SK-N-SH (cell line): ENCODE measurements around the gene GLB1L3. TPM values are rescaled to one million over a fixed set of nuclear protein-coding genes. Genes with fewer than 3 reads are reported as not detected.

Source experiments
- CTCF ChIA-PET: fragments of 300-600, 350-600 bp; formaldehyde crosslinking; extraction: SDS; loops from one replicate; lab custom pipeline; 2021; lab: Yijun Ruan, JAX
- POLR2A ChIA-PET: fragments of 350-600 bp; sonication (Branson Sonifier 250); formaldehyde crosslinking; extraction: SDS; loops from one replicate; lab custom pipeline; 2020; ENCODE audit warnings: antibody characterized with exemption, inconsistent platforms; lab: Yijun Ruan, JAX
- DNase-seq: peaks from one replicate; pipeline ENCODE4 v3.0.0; 2012
- H2AFZ ChIP-seq: fragments of 200-600 bp; sonication (generic); 2 replicates; pipeline ENCODE4 v1.8.1; 2016; ENCODE audit warnings: antibody characterized with exemption, mild to moderate bottlenecking, low read depth
- H3F3A ChIP-seq: fragments of 200-600 bp; sonication (generic); replicated peaks from 2 replicates; pipeline ENCODE3; 2016; ENCODE audit warnings: antibody characterized with exemption, mild to moderate bottlenecking; ENCODE audit not compliant: insufficient read depth
- H3K27ac ChIP-seq, 2 experiments: fragments of 200-500 bp in 1 of 2; fragments of 200-600 bp in 1 of 2; sonication (Bioruptor generic) in 1 of 2; sonication (generic), shearing (Covaris generic) in 1 of 2; 2 replicates each; pipeline versions ENCODE4 v1.5.1 to v1.6.1; 2014 to 2016; ENCODE audit warnings: low read depth in 2 of 2, inconsistent platforms in 1 of 2, low read length in 1 of 2, mild to moderate bottlenecking in 1 of 2, mixed read lengths in 1 of 2
- H3K27me3 ChIP-seq: fragments of 200-600 bp; sonication (generic), shearing (Covaris generic); 2 replicates; pipeline ENCODE4 v1.6.1; 2016; ENCODE audit warnings: mixed run types; ENCODE audit not compliant: insufficient read depth
- H3K36me3 ChIP-seq, 2 experiments: fragments of 200-500 bp in 1 of 2; fragments of 200-600 bp in 1 of 2; sonication (Bioruptor generic) in 1 of 2; sonication (generic) in 1 of 2; replicated peaks in 1 of 2; 2 replicates each; pipeline versions ENCODE3 to v1.5.1; 2014 to 2016; ENCODE audit warnings: low read length in 1 of 2, mild to moderate bottlenecking in 1 of 2; ENCODE audit not compliant: insufficient read depth in 2 of 2, control insufficient read depth in 1 of 2
- H3K4me1 ChIP-seq, 2 experiments: fragments of 200-500 bp in 1 of 2; fragments of 200-600 bp in 1 of 2; sonication (Bioruptor generic) in 1 of 2; sonication (generic), shearing (Covaris generic) in 1 of 2; 2 replicates each; pipeline versions ENCODE4 v1.5.1 to v1.6.1; 2014 to 2016; ENCODE audit warnings: low read depth in 1 of 2, low read length in 1 of 2, mixed run types in 1 of 2; ENCODE audit not compliant: insufficient read depth in 2 of 2, control insufficient read depth in 1 of 2
- H3K4me2 ChIP-seq: fragments of 200-600 bp; sonication (generic), shearing (Covaris generic); 2 replicates; pipeline ENCODE4 v1.6.1; 2017; ENCODE audit warnings: mixed run types
- H3K4me3 ChIP-seq, 2 experiments: fragments of 200-500 bp in 1 of 2; fragments of 200-600 bp in 1 of 2; sonication (Bioruptor generic) in 1 of 2; sonication (generic), shearing (Covaris generic) in 1 of 2; 2 replicates each; pipeline versions ENCODE4 v1.5.1 to v1.8.1; 2014 to 2016; ENCODE audit warnings: low read depth in 2 of 2, inconsistent platforms in 1 of 2, low read length in 1 of 2, mild to moderate bottlenecking in 1 of 2, mixed read lengths in 1 of 2, moderate library complexity in 1 of 2
- H3K79me2 ChIP-seq: fragments of 200-600 bp; sonication (generic); 2 replicates; pipeline ENCODE4 v1.8.1; 2017; ENCODE audit warnings: mild to moderate bottlenecking; ENCODE audit not compliant: insufficient read depth
- H3K9ac ChIP-seq: fragments of 200-600 bp; sonication (generic); 2 replicates; pipeline ENCODE4 v1.6.1; 2017; ENCODE audit warnings: mixed run types
- H3K9me2 ChIP-seq: fragments of 200-600 bp; sonication (generic); 2 replicates; pipeline ENCODE4 v1.6.1; 2017; ENCODE audit warnings: mixed run types
- H3K9me3 ChIP-seq: fragments of 200-600 bp; sonication (generic); 2 replicates; pipeline ENCODE4 v1.6.1; 2017; ENCODE audit warnings: mixed run types, mild to moderate bottlenecking, moderate library complexity
- H4K20me1 ChIP-seq: fragments of 200-600 bp; sonication (generic); 2 replicates; pipeline ENCODE4 v1.6.1; 2017; ENCODE audit warnings: mild to moderate bottlenecking, mixed run types; ENCODE audit not compliant: insufficient read depth
- ELF1 ChIP-seq: IDR thresholded peaks from 2 replicates; pipeline ENCODE4 v1.4.0; 2012
- EZH2phosphoT487 ChIP-seq: fragments of 200-600 bp; sonication (generic); IDR thresholded peaks from 2 replicates; pipeline ENCODE4 v1.6.1; 2017; ENCODE audit warnings: low read depth, mixed run types, mild to moderate bottlenecking, antibody characterized with exemption, moderate library complexity, borderline replicate concordance
- FOSL2 ChIP-seq: IDR thresholded peaks from 2 replicates; pipeline ENCODE4 v1.4.0; 2012; ENCODE audit warnings: low read depth, mild to moderate bottlenecking, moderate library complexity, borderline replicate concordance
- FOXJ3 ChIP-seq: sonication (generic); formaldehyde crosslinking; IDR thresholded peaks from 2 replicates; pipeline ENCODE4 v1.5.1; 2020; ENCODE audit warnings: mild to moderate bottlenecking, missing genetic modification reagents
- JUND ChIP-seq: IDR thresholded peaks from 2 replicates; pipeline ENCODE4 v1.4.0; 2012
- PBX3 ChIP-seq: IDR thresholded peaks from 2 replicates; pipeline ENCODE4; 2012
- POLR2AphosphoS5 ChIP-seq: IDR thresholded peaks from 2 replicates; pipeline ENCODE4 v1.6.1; 2012; ENCODE audit warnings: low read depth, low read length
- RCOR1 ChIP-seq: fragments of 150-350 bp; IDR thresholded peaks from 2 replicates; pipeline ENCODE4 v1.6.1; 2017; ENCODE audit warnings: antibody characterized with exemption, low read length
- REST ChIP-seq: IDR thresholded peaks from 2 replicates; pipeline ENCODE4 v1.6.1; 2012; ENCODE audit warnings: mild to moderate bottlenecking, low read depth, low read length, moderate library complexity
- RFX5 ChIP-seq: IDR thresholded peaks from 2 replicates; pipeline ENCODE4 v1.6.1; 2012; ENCODE audit warnings: mild to moderate bottlenecking, improper control_type of control experiment, low read length
- SIN3A ChIP-seq: IDR thresholded peaks from 2 replicates; pipeline ENCODE4 v1.6.1; 2012; ENCODE audit warnings: low read depth, mild to moderate bottlenecking, low read length, moderate library complexity, borderline replicate concordance
- SMC3 ChIP-seq: IDR thresholded peaks from 2 replicates; pipeline ENCODE4 v1.6.1; 2012; ENCODE audit warnings: low read depth, low read length, improper control_type of control experiment
- TCF12 ChIP-seq: IDR thresholded peaks from 2 replicates; pipeline ENCODE4 v1.4.0; 2012
- USF1 ChIP-seq: IDR thresholded peaks from 2 replicates; pipeline ENCODE4 v1.4.0; 2012; ENCODE audit warnings: low read depth, borderline replicate concordance
- YY1 ChIP-seq: IDR thresholded peaks from 2 replicates; pipeline ENCODE4 v1.4.0; 2012; ENCODE audit warnings: low read depth, mild to moderate bottlenecking
- WGBS: methylation state at CpG from one replicate; pipeline ENCODE4 v1.1.6; 2017; ENCODE audit warnings: low lambda C conversion rate; 5-methylcytosine and 5-hydroxymethylcytosine counted together
- polyA plus RNA-seq, 3 experiments: library from polyadenylated mRNA; depleted of rRNA; stranded (reverse); fragments of >200 nt; gene quantifications; 2 replicates each; pipeline ENCODE4 v1.2.3, GENCODE V29; 2012
- TF ChIP-seq, protein P1 (sequence below): fragments of 150-350 bp; IDR thresholded peaks from 2 replicates; pipeline ENCODE4 v1.6.1; 2017; ENCODE audit warnings: antibody characterized with exemption, low read length, low read depth, borderline replicate concordance
- TF ChIP-seq, protein P2 (sequence below): IDR thresholded peaks from 2 replicates; pipeline ENCODE4 v1.4.0; 2012; ENCODE audit warnings: low read depth

Gene GLB1L3
- polyA plus RNA-seq, 1 of the 3 experiments (the other 2 are of a cell fraction): not detected

GRCh38 chr11:134252346-134253187 lies 23.6 kb upstream of the GLB1L3 start:
- TF ChIP-seq RFX5: no peak
- no peak for TF ChIP-seq SMC3
- TF ChIP-seq POLR2AphosphoS5: no peak
- peak; percentile 65; the same call in 1 of the 2 replicates for TF ChIP-seq REST
- no peaks in the 10 kb centered on the region for H3F3A ChIP-seq
- ChIA-PET POLR2A (no interaction called here), CTCF (interaction anchor here (0.8 to 2.7 kb wide), 5 partner anchors 8 to 23 kb away, joined by 3 to 9 read pairs (median 7); partner anchors contain the start of gene GLB1L3)
- peaks cover 20 to 38% of the 10 kb centered on the region in 2 experiments for H3K36me3 ChIP-seq
- H3K9me2 ChIP-seq: no peaks in the 10 kb centered on the region
- H3K4me2 ChIP-seq: peak overlapping the region; percentile 91
- peak; percentile 60 for DNase-seq
- H2AFZ ChIP-seq: peak overlapping the region; percentile 87
- peak overlapping the region; percentile 85 to 95 for H3K4me3 ChIP-seq
- H3K27ac ChIP-seq: peak overlapping the region; percentile 23 to 83; a peak in 3 of 4 replicates
- no peaks in the 10 kb centered on the region for H4K20me1 ChIP-seq
- H3K27me3 ChIP-seq: no peaks in the 10 kb centered on the region
- peaks cover 35% of the 10 kb centered on the region for H3K79me2 ChIP-seq
- H3K9ac ChIP-seq: peak overlapping the region; percentile 63
- H3K4me1 ChIP-seq: peaks cover 4 to 11% of the 10 kb centered on the region in 2 experiments; a peak in 3 of 4 replicates
- 10% methylated on average over 27 of the region's 27 CpGs for WGBS
- no peaks in the 10 kb centered on the region for H3K9me3 ChIP-seq

DNA sequence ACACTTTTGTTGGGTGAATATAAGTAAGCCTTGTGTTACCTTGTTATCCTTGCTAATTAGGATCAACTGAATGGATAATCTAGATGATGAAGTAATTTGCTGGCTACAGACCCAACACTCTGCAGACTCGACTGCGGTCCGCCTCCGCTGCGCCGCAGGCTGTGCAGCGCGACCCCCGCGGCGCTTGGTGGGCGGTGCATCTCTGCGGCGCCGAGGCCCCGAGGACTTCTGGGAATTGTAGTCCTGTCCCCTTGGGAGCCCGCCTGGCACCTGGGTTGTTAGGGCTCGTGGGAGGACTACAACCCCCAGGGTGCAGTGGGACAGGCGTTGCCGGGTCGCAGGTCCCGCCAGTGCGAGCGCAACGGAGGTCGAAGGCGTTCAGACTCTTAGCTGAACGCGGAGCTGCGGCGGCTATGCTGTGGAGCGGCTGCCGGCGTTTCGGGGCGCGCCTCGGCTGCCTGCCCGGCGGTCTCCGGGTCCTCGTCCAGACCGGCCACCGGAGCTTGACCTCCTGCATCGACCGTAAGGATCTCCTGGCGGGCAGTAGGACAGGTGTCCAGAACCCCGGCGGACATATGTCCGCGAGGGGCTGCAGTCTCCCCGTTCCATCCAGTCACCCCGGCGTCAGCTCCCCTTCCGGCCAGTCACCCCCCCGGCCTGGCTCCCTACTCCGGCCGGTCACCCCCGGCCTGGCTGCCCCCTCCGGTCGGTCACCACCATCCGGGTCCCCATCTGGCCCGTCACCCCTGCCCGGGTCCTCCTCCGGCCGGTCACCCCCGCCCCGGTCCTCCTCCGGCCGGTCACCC lies 22.8 kb upstream of the GLB1L3 start, which contains the start of the genes ACAD8 and THYN1:
ACAD8 (plus strand) TSS at position 381 of the 806 bp plus-strand sequence; CDS start at position 414, 33 bp downstream.
THYN1 (minus strand) TSS at position 165 of the 806 bp plus-strand sequence. CDS start 470 bp downstream, outside the sequence.
- Histone ChIP-seq H3K27ac (peak within 1 kb of the TSS; percentile 23 to 83; a peak in 3 of 4 replicates), H3F3A (no peaks in the 10 kb centered on the region), H4K20me1 (no peaks in the 10 kb centered on the region), H3K4me1 (peaks cover 4 to 11% of the 10 kb centered on the region in 2 experiments; a peak in 3 of 4 replicates), H3K4me3 (peak within 1 kb of the TSS; percentile 85 to 95), H3K4me2 (peak within 1 kb of the TSS; percentile 91), H3K36me3 (peaks cover 18 to 32% of the 10 kb centered on the region in 2 experiments), H3K9me3 (no peaks in the 10 kb centered on the region), H3K9ac (peak within 1 kb of the TSS; percentile 63), H3K79me2 (peaks cover 35% of the 10 kb centered on the region), H3K27me3 (no peaks in the 10 kb centered on the region), H3K9me2 (no peaks in the 10 kb centered on the region), H2AFZ (peak within 1 kb of the TSS; percentile 87)
- ChIA-PET CTCF (interaction anchor here (0.8 to 2.7 kb wide), 7 partner anchors 9 to 42 kb away, joined by 3 to 9 read pairs (median 5); partner anchors contain the start of gene GLB1L3), POLR2A (interaction anchor here (0.7 kb wide), 1 partner anchor 28 kb away, joined by 3 read pairs; the partner anchor contains the start of gene VPS26B)
- WGBS: 0% methylated on average over 14 of the region's 70 CpGs
- peak; percentile 99 for DNase-seq
- TF ChIP-seq USF1: no peak
- no peak for TF ChIP-seq SMC3
- TF ChIP-seq, protein P1, sequence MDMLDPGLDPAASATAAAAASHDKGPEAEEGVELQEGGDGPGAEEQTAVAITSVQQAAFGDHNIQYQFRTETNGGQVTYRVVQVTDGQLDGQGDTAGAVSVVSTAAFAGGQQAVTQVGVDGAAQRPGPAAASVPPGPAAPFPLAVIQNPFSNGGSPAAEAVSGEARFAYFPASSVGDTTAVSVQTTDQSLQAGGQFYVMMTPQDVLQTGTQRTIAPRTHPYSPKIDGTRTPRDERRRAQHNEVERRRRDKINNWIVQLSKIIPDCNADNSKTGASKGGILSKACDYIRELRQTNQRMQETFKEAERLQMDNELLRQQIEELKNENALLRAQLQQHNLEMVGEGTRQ: no peak
- no peak for TF ChIP-seq FOSL2
- no peak for TF ChIP-seq FOXJ3 (CRISPR knock-in tag)
- peak; percentile 57; the same call in 1 of the 2 replicates for TF ChIP-seq YY1
- no peak for TF ChIP-seq RCOR1
- no peak for TF ChIP-seq EZH2phosphoT487
- no peak for TF ChIP-seq PBX3
- TF ChIP-seq, protein P2, sequence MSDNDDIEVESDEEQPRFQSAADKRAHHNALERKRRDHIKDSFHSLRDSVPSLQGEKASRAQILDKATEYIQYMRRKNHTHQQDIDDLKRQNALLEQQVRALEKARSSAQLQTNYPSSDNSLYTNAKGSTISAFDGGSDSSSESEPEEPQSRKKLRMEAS: no peak
- TF ChIP-seq SIN3A: peak; percentile 31; the same call in 1 of the 2 replicates
- TF ChIP-seq TCF12: no peak
- TF ChIP-seq JUND: no peak
- TF ChIP-seq RFX5: no peak
- peak; percentile 64 for TF ChIP-seq ELF1
